GM12878 (cell line): ENCODE measurements around the gene SYCN. TPM values are rescaled to one million over a fixed set of nuclear protein-coding genes. Genes with fewer than 3 reads are reported as not detected.

ENCODE experiments used
- ATAC-seq: fragments of 200-7000 bp; cut with Tn5 transposase; 3 replicates; pipeline ENCODE4 v1.9.1; 2020; ENCODE audit warnings: mild to moderate bottlenecking, moderate library complexity
- BruUV-seq: library from RNA; stranded (reverse); fragments of 400-500 nt; replicated peaks from 2 replicates; lab custom pipeline; 2021; lab: Mats Ljungman, UMichigan
- CTCF ChIA-PET: fragments of 300-600 bp; sonication (Branson Sonifier 250); formaldehyde crosslinking; extraction: SDS; loops from one replicate; lab custom pipeline; 2021; ENCODE audit warnings: inconsistent platforms; lab: Yijun Ruan, JAX
- POLR2A ChIA-PET: fragments of 350-600 bp; formaldehyde crosslinking; extraction: SDS; loops from one replicate; lab custom pipeline; 2021; ENCODE audit warnings: inconsistent platforms; lab: Charles Lee
- RAD21 ChIA-PET: fragments of 300-600 bp; sonication (Branson Sonifier 250); formaldehyde crosslinking; loops from one replicate; lab custom pipeline; 2023; ENCODE audit warnings: antibody characterized with exemption; ENCODE audit not compliant: unreplicated experiment; lab: Charles Lee
- SMC1A ChIA-PET: fragments of 300-600 bp; sonication (Branson Sonifier 250); formaldehyde crosslinking; loops from one replicate; lab custom pipeline; 2023; ENCODE audit not compliant: unreplicated experiment, uncharacterized antibody; lab: Charles Lee
- DNase-seq: peaks from one replicate; pipeline ENCODE4 v3.0.0-alpha.2; 2011; ENCODE audit warnings: low read depth, low spot score
- FAIRE-seq: peaks from 3 replicates; lab custom pipeline; 2011; peaks lifted over from hg19 to GRCh38; lab: Jason Lieb, UNC
- H2AFZ ChIP-seq: 2 replicates; pipeline ENCODE4 v1.6.0; 2011; ENCODE audit warnings: low read depth, low read length, control low read depth; ENCODE audit not compliant: control insufficient read depth
- H3K27ac ChIP-seq: 2 replicates; pipeline ENCODE4 v1.5.1; 2011; ENCODE audit warnings: control low read depth; ENCODE audit not compliant: control insufficient read depth, insufficient read depth
- H3K27me3 ChIP-seq, 2 experiments: replicated peaks in 1 of 2; 2 replicates each; pipeline versions ENCODE4 v1.6.0 to v1.6.1; 2011; ENCODE audit warnings: low read length in 1 of 2; ENCODE audit not compliant: control insufficient read depth in 2 of 2, insufficient read depth in 2 of 2
- H3K36me3 ChIP-seq, 2 experiments: 2 replicates each; pipeline ENCODE4 v1.5.1; 2011; ENCODE audit warnings: low read length in 1 of 2; ENCODE audit not compliant: control insufficient read depth in 2 of 2, insufficient read depth in 2 of 2
- H3K4me1 ChIP-seq: 2 replicates; pipeline ENCODE4 v1.6.1; 2011; ENCODE audit warnings: mild to moderate bottlenecking, low read length, moderate library complexity, mixed read lengths; ENCODE audit not compliant: control insufficient read depth, insufficient read depth
- H3K4me2 ChIP-seq: 2 replicates; pipeline ENCODE4 v1.6.0; 2011; ENCODE audit warnings: control low read depth; ENCODE audit not compliant: control insufficient read depth, insufficient read depth
- H3K4me3 ChIP-seq: fragments of 200-600 bp; sonication (generic); 2 replicates; pipeline ENCODE4 v1.5.1; 2016
- H3K79me2 ChIP-seq: 2 replicates; pipeline ENCODE4 v1.6.0; 2011; ENCODE audit warnings: low read length; ENCODE audit not compliant: control insufficient read depth, insufficient read depth
- H3K9ac ChIP-seq: 2 replicates; pipeline ENCODE4 v1.8.0; 2011; ENCODE audit warnings: low read length, control low read depth, mixed read lengths; ENCODE audit not compliant: control insufficient read depth, insufficient read depth
- H3K9me3 ChIP-seq: replicated peaks from 3 replicates; pipeline ENCODE4 v1.5.1; 2011; ENCODE audit warnings: mild to moderate bottlenecking, low read length; ENCODE audit not compliant: control insufficient read depth, insufficient read depth
- H4K20me1 ChIP-seq: 2 replicates; pipeline ENCODE4 v1.6.0; 2011; ENCODE audit not compliant: control insufficient read depth, insufficient read depth
- ASH2L ChIP-seq: fragments of 300-600, 200-600 bp; sonication (generic); IDR thresholded peaks from 2 replicates; pipeline ENCODE4 v1.6.1; 2017; ENCODE audit warnings: low read depth, mild to moderate bottlenecking, borderline replicate concordance
- BACH1 ChIP-seq: fragments of 450-650 bp; IDR thresholded peaks from 2 replicates; pipeline ENCODE4 v1.6.1; 2017; ENCODE audit warnings: mild to moderate bottlenecking, borderline replicate concordance
- BCL11A ChIP-seq: IDR thresholded peaks from 2 replicates; pipeline ENCODE4 v1.6.1; 2011; ENCODE audit warnings: low read depth, low read length
- BHLHE40 ChIP-seq, 2 experiments: fragments of 450-650 bp in 1 of 2; IDR thresholded peaks; 2 replicates each; pipeline ENCODE4 v1.6.1; 2011 to 2017; ENCODE audit warnings: low read depth in 2 of 2, borderline replicate concordance in 1 of 2, improper control_type of control experiment in 1 of 2, low read length in 1 of 2, mild to moderate bottlenecking in 1 of 2
- GABPA ChIP-seq: IDR thresholded peaks from 2 replicates; pipeline ENCODE4 v1.6.1; 2014; ENCODE audit warnings: antibody characterized with exemption, low read depth, mild to moderate bottlenecking, inconsistent platforms
- GATAD2B ChIP-seq: fragments of 450-650 bp; conservative IDR thresholded peaks from 2 replicates; pipeline ENCODE4 v1.6.1; 2017; ENCODE audit warnings: low read depth, mild to moderate bottlenecking, moderate library complexity
- SREBF1 ChIP-seq: IDR thresholded peaks from 2 replicates; pipeline ENCODE4 v1.6.1; 2012; ENCODE audit warnings: mild to moderate bottlenecking, low read length
- TBL1XR1 ChIP-seq: IDR thresholded peaks from 2 replicates; pipeline ENCODE4 v1.6.1; 2012; ENCODE audit warnings: low read depth, low read length, improper control_type of control experiment
- whole genome bisulfite sequencing: methylation state at CpG from one replicate; pipeline ENCODE4 v1.1.6; 2016; ENCODE audit warnings: low lambda C conversion rate; ENCODE audit not compliant: insufficient replicate concordance, insufficient coverage; ENCODE audit errors: missing lambda C conversion rate; 5-methylcytosine and 5-hydroxymethylcytosine counted together
- in situ Hi-C: fragments of 300-500 bp; cut with MboI; formaldehyde crosslinking; loops from 9 replicates; pipeline ENCODE4 v1.14.3; 2018; ENCODE audit warnings: mixed read lengths
- intact Hi-C: fragments of 100-400 bp; cut with micrococcal nuclease; formaldehyde crosslinking; loops from one replicate; pipeline ENCODE4 v1.14.2; 2022; ENCODE audit not compliant: unreplicated experiment
- polyA plus RNA-seq, 11 experiments: library from polyadenylated mRNA; depleted of rRNA in 4 of 11; unstranded in 6 of 11; stranded (reverse) in 5 of 11; fragments of >200 nt; fragmentation: Nextera tagmentation in 4 of 11; fragmentation: Illumina TruSeq in 1 of 11; extraction: Ambion mirVana in 4 of 11; extraction: Trizol in 1 of 11; gene quantifications; 1 replicate in 1 of 11; 2 replicates in 10 of 11; pipeline versions ENCODE4 v1.2.1 to v1.2.3, GENCODE V29; 2011 to 2016; ENCODE audit warnings: inconsistent platforms in 2 of 11, missing spikeins in 2 of 11, low read depth in 1 of 11
- total RNA-seq, 4 experiments: library from RNA; depleted of rRNA in 3 of 4; stranded (reverse); fragments of >200 nt in 3 of 4; fragmentation: Illumina TruSeq in 1 of 4; extraction: Trizol in 1 of 4; gene quantifications; 2 replicates each; pipeline versions ENCODE4 v1.2.1 to v1.2.3, GENCODE V29; 2013 to 2021

The SYCN gene
- total and polyA plus RNA-seq, 10 of the 15 experiments (the other 5 are each of a cell fraction or from before 2014, with no cell fraction given): 0.54 TPM; not detected in 9

GRCh38 chr19:39168258-39169142 lies 35.6 kb downstream of the SYCN start:
- Histone ChIP-seq H3K27ac (no peak overlapping the region), H3K4me2 (no peak overlapping the region), H3K4me3 (no peak overlapping the region), H3K9me3 (no peaks in the 10 kb centered on the region), H4K20me1 (no peaks in the 10 kb centered on the region), H3K9ac (no peak overlapping the region), H3K79me2 (no peaks in the 10 kb centered on the region), H3K36me3 (peaks cover 0 to 20% of the 10 kb centered on the region in 2 experiments; a peak in 2 of 4 replicates), H3K4me1 (no peaks in the 10 kb centered on the region), H3K27me3 (no peaks in the 10 kb centered on the region), H2AFZ (no peak overlapping the region)
- TF ChIP-seq BHLHE40 (IDR thresholded peaks at IDR 0.05; ENCODE audit: borderline replicate concordance in 1 of 2, low read depth in 2 of 2, low read length in 1 of 2) (no peak), BCL11A (no peak), GATAD2B (no peak), BACH1 (no peak), ASH2L (no peak), GABPA (no peak), SREBF1 (no peak), TBL1XR1 (no peak)
- ATAC-seq (no peak), DNase-seq (no peak), FAIRE-seq (no peak)
- BruUV-seq: no TSS peak
- CTCF ChIA-PET: no interaction called here
- in situ Hi-C loops: no loop called here
- POLR2A ChIA-PET: no interaction called here
- 84% methylated on average over 23 of the region's 23 CpGs for WGBS
- RAD21 ChIA-PET: no interaction called here
- intact Hi-C loops: no loop called here
- SMC1A ChIA-PET: no interaction called here
